HG03442 (cell line): ENCODE measurements around the gene ZDHHC3.

Source experiments
- ATAC-seq: cut with Tn5 transposase; IDR thresholded peaks from one replicate; pipeline ENCODE4 v1.9.1; 2021; ENCODE audit warnings: mild to moderate bottlenecking, moderate library complexity; ENCODE audit not compliant: unreplicated experiment

ZDHHC3 gene

DNA sequence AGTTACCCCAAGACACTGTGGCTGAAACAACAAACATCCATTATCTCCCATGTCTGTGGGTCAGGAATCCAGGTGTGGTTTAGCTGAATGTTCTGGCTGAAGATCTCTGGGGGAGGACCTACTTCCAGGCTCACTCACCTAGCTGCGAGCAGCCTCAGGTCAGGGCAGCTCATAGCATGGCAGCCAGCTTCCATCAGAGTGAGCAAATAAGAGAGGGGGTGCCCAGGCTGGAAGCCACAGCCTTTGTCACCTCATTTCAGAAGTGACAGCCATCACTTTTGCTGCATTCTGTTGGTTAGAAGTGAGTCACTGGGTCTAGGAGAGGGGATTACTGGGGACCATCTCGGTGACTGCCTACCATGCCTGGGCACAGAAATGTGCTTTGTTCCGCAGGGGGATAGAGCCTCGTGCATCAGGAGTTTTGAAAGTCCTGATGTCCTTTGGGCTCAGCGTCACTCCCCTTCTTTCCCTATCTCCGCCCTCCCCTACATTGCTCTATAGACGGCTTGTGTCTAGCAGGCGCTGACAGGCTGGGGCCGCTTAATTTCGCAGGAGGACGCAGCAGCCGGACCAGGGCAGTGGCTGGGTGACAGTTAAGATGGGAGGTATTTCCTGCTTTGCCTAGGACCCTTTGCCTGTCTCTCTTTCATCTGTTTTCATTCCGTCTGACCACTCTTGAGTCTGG, 76.1 kb downstream of the ZDHHC3 start:
- no peak for ATAC-seq

- no peak for ATAC-seq
Observed at GRCh38 chr3:44896440-44896839, 79.5 kb downstream of the ZDHHC3 start.

DNA sequence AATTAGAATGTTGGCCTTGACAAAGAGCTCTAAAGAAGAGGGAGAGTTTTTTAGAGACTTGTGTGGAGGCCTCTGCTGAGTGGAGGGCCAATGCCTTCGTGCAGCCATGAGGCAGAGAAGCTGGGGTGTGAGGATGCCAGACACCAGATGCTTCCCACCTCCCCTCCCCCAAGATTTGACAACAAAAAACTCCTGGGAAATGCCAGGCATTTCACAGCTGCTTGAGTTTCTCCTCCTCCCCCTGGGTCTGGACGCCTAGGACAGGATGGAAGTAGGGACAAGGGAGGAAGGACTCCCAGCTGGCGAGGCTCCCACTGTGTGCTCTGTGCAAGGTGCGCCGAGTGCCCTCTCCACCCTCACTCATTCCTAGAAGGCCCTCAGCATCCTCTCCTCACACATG, 81.5 kb downstream of the ZDHHC3 start:
- no peak for ATAC-seq

GRCh38 chr3:44893097-44893496, 82.9 kb downstream of the ZDHHC3 start:
- ATAC-seq: no peak

GRCh38 chr3:44892689-44893088, 83.3 kb downstream of the ZDHHC3 start:
- ATAC-seq: no peak

DNA sequence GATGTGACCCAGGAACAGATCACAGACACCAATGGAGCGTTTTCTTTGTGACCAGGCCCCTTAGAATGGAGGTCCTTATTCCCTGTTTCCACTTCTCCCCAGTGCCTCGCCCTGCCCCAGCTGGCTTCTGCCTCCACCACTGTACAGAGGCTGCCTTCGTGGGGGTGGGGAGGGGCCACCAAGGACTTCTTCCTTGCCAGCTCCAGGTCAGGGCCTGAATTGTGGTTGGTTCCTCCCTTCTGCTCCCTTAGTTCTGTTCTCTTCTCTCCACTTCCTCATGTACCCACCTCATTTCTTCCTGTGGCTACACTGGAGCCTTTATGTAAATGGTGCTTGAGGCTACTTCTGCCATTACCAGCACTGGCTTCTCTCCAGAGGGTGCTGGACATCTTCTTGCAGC, 85.1 kb downstream of the ZDHHC3 start:
- ATAC-seq: no peak

DNA sequence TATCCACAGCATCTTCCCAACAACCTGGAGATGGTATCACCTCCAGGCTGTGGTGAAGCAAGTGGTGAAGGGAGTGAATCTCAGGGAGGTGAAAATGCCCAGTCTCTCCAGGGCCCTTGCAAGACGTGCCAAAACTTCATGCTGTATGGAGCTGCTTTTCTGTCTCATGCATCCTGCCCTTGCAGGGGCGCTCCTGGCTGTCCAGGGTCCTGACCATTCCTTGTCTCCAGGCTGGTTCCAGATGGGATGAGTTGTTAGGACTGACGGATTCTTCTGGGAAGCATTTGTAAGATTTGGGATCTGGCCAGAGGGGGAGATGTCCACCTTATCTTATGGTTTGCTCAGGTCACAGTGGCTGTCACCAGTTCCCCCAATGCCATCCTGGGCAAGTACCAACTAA, 85.7 kb downstream of the ZDHHC3 start:
- no peak for ATAC-seq

DNA sequence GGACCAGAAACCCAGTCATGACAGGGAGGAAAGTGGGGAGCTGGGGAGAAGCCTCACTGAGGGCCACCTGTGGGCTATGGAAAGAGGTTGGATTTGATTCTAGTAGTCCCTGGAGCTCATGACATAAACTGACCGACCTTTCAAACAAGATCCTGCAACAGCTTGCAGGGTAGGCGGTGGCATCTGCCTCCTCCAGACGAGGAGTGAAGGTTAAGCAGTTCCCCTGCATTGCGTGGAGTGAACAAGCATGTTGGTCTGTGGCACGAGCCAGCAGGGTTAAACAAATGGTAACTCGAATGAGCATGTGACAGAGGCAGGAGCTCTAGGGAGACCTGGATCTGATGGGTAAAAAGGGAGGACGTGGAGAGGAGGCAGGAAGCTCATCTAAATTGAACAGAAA, 88.9 kb downstream of the ZDHHC3 start:
- ATAC-seq: no peak

DNA sequence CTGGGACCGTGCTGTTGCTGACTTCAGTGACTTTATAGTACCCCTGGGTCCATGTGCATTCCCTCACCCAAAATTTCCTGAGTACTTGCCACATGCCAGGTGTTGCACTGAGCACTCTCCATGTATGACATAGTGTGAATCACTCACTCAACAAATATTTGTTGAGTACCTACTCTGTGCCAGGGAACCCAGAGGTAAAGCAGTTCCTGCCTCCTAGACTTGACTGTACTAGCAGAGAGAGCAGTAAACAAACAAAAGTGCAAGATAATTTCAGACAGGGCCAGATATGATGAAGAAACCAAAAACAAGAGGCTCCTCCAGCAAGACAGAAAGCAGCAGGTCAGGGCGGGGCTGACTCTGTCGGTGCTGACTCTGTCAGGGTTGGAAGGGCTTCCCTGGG, 89.4 kb downstream of the ZDHHC3 start:
- ATAC-seq: no peak

DNA sequence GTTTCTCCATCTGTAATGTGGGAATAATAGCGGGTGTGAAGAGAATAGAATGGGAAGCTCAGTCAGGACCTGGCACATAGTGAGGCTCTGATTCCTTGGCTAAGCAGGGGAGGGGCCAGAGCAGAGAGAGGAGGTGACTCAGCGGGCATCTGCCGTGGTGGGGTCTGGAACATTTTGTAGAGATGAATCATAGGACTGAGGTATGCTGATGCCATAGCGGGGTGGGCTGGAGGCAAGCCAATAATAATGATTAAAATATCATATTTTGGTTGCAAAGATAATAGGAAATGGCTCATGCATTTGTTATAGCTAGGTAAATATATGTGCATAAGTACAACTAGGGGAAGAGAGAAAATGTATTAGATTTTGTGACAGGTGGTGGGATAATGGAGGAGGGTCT, 90.4 kb downstream of the ZDHHC3 start:
- no peak for ATAC-seq

- no peak for ATAC-seq
Observed at GRCh38 chr3:44883999-44884431, 92.0 kb downstream of the ZDHHC3 start.

DNA sequence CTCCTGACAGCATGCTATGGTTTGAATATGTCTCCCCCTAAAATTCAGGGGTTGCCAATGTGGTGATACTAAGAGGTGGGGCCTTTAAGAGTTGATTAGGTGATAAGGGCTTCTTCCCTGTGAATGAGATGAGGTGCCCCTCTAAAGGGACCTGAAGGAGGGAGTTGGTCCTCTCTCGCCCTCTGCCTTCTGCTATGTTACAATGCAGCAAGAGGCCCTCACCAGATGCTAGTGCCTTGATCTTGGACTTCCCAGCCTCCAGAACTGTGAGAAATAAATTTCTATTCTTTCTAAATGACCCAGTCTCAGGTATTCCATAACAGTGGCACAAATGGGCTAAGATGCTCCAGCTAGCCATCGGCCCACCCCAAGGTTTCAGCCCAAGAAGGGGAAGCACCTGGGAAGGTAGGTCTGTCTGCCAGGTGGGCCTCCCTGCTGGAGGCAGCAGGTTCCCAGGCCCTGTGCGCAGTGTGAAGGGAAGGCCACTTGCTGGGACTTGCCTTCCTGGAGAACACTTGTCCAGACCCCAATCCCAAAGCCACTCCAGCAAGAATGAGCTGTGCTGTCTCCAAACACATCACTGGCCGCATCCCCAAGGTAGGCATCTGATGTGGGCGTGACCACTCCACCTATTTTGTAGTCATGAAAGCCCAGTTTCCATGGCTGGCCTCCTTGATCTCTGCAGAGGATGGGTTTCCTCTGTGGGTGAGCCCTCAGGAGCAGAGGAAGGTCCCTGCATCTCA, 92.6 kb downstream of the ZDHHC3 start:
- ATAC-seq: no peak

DNA sequence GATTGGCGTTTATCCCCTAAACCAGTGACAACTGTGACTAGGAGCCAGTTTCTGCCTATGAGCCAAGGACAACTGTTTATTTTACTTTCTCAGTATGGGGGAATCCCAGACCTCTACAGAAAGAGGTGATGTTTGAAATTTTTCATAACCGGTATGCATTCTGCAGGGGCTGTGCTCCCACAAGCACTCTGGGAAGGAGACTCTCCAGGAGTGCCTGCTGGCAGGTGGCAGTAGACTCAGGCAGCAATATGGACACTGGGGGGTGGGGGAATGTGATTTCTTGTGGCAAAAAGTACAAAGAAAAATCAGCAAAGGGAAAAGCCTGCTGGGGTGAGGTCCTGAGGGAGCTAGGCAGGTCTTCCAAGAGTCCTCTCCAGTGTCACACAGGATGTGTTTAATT, 95.7 kb downstream of the ZDHHC3 start:
- no peak for ATAC-seq

- ATAC-seq: no peak
Observed at GRCh38 chr3:44877333-44877732, 98.6 kb downstream of the ZDHHC3 start.

- ATAC-seq: no peak
Observed at GRCh38 chr3:44875596-44875995, 100.4 kb downstream of the ZDHHC3 start.
